GM12872 (cell line): Measurements from ENCODE around the gene TENT5C.

Experiments
- CTCF ChIP-seq: IDR thresholded peaks from 3 replicates; pipeline ENCODE4 v1.5.1; 2011; ENCODE audit warnings: low read depth, mild to moderate bottlenecking, low read length, moderate library complexity; ENCODE audit not compliant: insufficient read depth

TENT5C gene

GRCh38 chr1:117623698-117624097 lies 17.9 kb downstream of the TENT5C start:
- no peak for TF ChIP-seq CTCF

- no peak for TF ChIP-seq CTCF
Observed at GRCh38 chr1:117627546-117628130, 21.8 kb downstream of the TENT5C start.

GRCh38 chr1:117628343-117628742 lies 22.5 kb downstream of the TENT5C start:
- TF ChIP-seq CTCF = no peak

GRCh38 chr1:117629625-117630422 lies 24.0 kb downstream of the TENT5C start:
- TF ChIP-seq CTCF = no peak

GRCh38 chr1:117630423-117630998 lies 24.7 kb downstream of the TENT5C start:
- TF ChIP-seq CTCF = no peak

- TF ChIP-seq CTCF = no peak
Observed at GRCh38 chr1:117631359-117632160, 25.7 kb downstream of the TENT5C start.
